ENCODE data around the gene RBM17. TPM values are rescaled to one million over a fixed set of nuclear protein-coding genes. Genes with fewer than 3 reads are reported as not detected.
"Not testable (repeated sequence)": the region's sequence is repeated elsewhere in the genome, so short reads cannot be mapped to it uniquely, and the experiment has no call there.

RBM17 gene
- 106 TPM for polyA plus RNA-seq (2013)

- ChIA-PET CTCF (interaction anchor here (0.9 to 3.1 kb wide), 8 partner anchors 16 to 318 kb away, joined by 3 to 47 read pairs (median 18); no protein-coding TSS in a partner anchor), POLR2A (interaction anchor here (0.6 kb wide), 1 partner anchor 112 kb away, joined by 3 read pairs; no protein-coding TSS in a partner anchor)
- no peaks in the 10 kb centered on the region for H3K27me3 ChIP-seq (replicated peaks in 2 of 5; ENCODE audit: control insufficient read depth in 4 of 5, insufficient read depth in 5 of 5, low read length in 4 of 5)
- H3K9me3 ChIP-seq (ENCODE audit: control extremely low read depth in 1 of 5, control insufficient read depth in 4 of 5, insufficient read depth in 2 of 5, low read depth in 1 of 5, low read length in 4 of 5): no peaks in the 10 kb centered on the region
- peak; percentile 95 to 99 (median 98) for DNase-seq
- WGBS (ENCODE audit: insufficient coverage): under 1% methylated on average over 68 of the region's 77 CpGs
- peak within 1 kb of the TSS; percentile 74 to 87 for H3K27ac ChIP-seq (ENCODE audit: insufficient read depth in 1 of 2, low read depth in 1 of 2, low read length in 2 of 2, poor library complexity in 1 of 2, severe bottlenecking in 2 of 2)
- H3K36me3 ChIP-seq (ENCODE audit: control insufficient read depth in 4 of 4, insufficient read depth in 4 of 4, low read length in 3 of 4): no peaks in the 10 kb centered on the region
- peak within 1 kb of the TSS; percentile 79 to 94 (median 87) for H3K4me3 ChIP-seq (ENCODE audit: control insufficient read depth in 1 of 7, extremely low read depth in 1 of 7, insufficient read depth in 4 of 7, low read depth in 2 of 7, low read length in 6 of 7)
- peaks cover 23 to 57% (median 49%) of the 10 kb centered on the region in 4 experiments for H3K4me1 ChIP-seq (ENCODE audit: control extremely low read depth in 1 of 4, control insufficient read depth in 4 of 4, insufficient read depth in 4 of 4, low read length in 3 of 4)
Measured at GRCh38 chr10:6088721-6089333, at the start of gene RBM17. RBM17 (plus strand) TSS chr10:6089034; CDS start chr10:6097066, 8,032 bp downstream.

GRCh38 chr10:6039711-6040110 lies 49.1 kb upstream of the RBM17 start:
- H3K4me3 ChIP-seq (ENCODE audit: control insufficient read depth in 1 of 7, extremely low read depth in 1 of 7, insufficient read depth in 4 of 7, low read depth in 2 of 7, low read length in 6 of 7): no peak overlapping the region
- H3K4me1 ChIP-seq (ENCODE audit: control extremely low read depth in 1 of 4, control insufficient read depth in 4 of 4, insufficient read depth in 4 of 4, low read length in 3 of 4): peaks cover 2 to 13% (median 7%) of the 10 kb centered on the region in 4 experiments
- no peaks in the 10 kb centered on the region for H3K27me3 ChIP-seq (replicated peaks in 2 of 5; ENCODE audit: control insufficient read depth in 4 of 5, insufficient read depth in 5 of 5, low read length in 4 of 5)
- ChIA-PET CTCF (interaction anchor here (1.0 kb wide), 1 partner anchor 26 kb away, joined by 4 read pairs; no protein-coding TSS in a partner anchor), POLR2A (no interaction called here)
- 100% methylated on average over 3 of the region's 4 CpGs for WGBS (ENCODE audit: insufficient coverage)
- no peak overlapping the region for H3K27ac ChIP-seq (ENCODE audit: insufficient read depth in 1 of 2, low read depth in 1 of 2, low read length in 2 of 2, poor library complexity in 1 of 2, severe bottlenecking in 2 of 2)
- peaks cover 0 to 11% (median 0%) of the 10 kb centered on the region in 5 experiments for H3K9me3 ChIP-seq (ENCODE audit: control extremely low read depth in 1 of 5, control insufficient read depth in 4 of 5, insufficient read depth in 2 of 5, low read depth in 1 of 5, low read length in 4 of 5)
- DNase-seq: no peak
- H3K36me3 ChIP-seq (ENCODE audit: control insufficient read depth in 4 of 4, insufficient read depth in 4 of 4, low read length in 3 of 4): no peaks in the 10 kb centered on the region

GRCh38 chr10:6040205-6040604 lies 48.6 kb upstream of the RBM17 start:
- Histone ChIP-seq H3K4me1 (ENCODE audit: control extremely low read depth in 1 of 4, control insufficient read depth in 4 of 4, insufficient read depth in 4 of 4, low read length in 3 of 4) (peaks cover 7 to 18% (median 11%) of the 10 kb centered on the region in 4 experiments), H3K9me3 (ENCODE audit: control extremely low read depth in 1 of 5, control insufficient read depth in 4 of 5, insufficient read depth in 2 of 5, low read depth in 1 of 5, low read length in 4 of 5) (peaks cover 0 to 11% (median 0%) of the 10 kb centered on the region in 5 experiments), H3K36me3 (ENCODE audit: control insufficient read depth in 4 of 4, insufficient read depth in 4 of 4, low read length in 3 of 4) (no peaks in the 10 kb centered on the region), H3K4me3 (ENCODE audit: control insufficient read depth in 1 of 7, extremely low read depth in 1 of 7, insufficient read depth in 4 of 7, low read depth in 2 of 7, low read length in 6 of 7) (no peak overlapping the region), H3K27me3 (replicated peaks in 2 of 5; ENCODE audit: control insufficient read depth in 4 of 5, insufficient read depth in 5 of 5, low read length in 4 of 5) (no peaks in the 10 kb centered on the region), H3K27ac (ENCODE audit: insufficient read depth in 1 of 2, low read depth in 1 of 2, low read length in 2 of 2, poor library complexity in 1 of 2, severe bottlenecking in 2 of 2) (no peak overlapping the region)
- CTCF ChIA-PET: interaction anchor here (1.0 kb wide), 1 partner anchor 26 kb away, joined by 4 read pairs; no protein-coding TSS in a partner anchor
- no CpG with 5 or more reads among the region's 5 CpGs for WGBS (ENCODE audit: insufficient coverage)
- POLR2A ChIA-PET: no interaction called here
- no peak for DNase-seq

GRCh38 chr10:6043377-6043776 lies 45.5 kb upstream of the RBM17 start:
- H3K27me3 ChIP-seq (replicated peaks in 2 of 5; ENCODE audit: control insufficient read depth in 4 of 5, insufficient read depth in 5 of 5, low read length in 4 of 5); CTCF ChIA-PET; POLR2A ChIA-PET; H3K27ac ChIP-seq (ENCODE audit: insufficient read depth in 1 of 2, low read depth in 1 of 2, low read length in 2 of 2, poor library complexity in 1 of 2, severe bottlenecking in 2 of 2); H3K36me3 ChIP-seq (ENCODE audit: control insufficient read depth in 4 of 4, insufficient read depth in 4 of 4, low read length in 3 of 4); DNase-seq; H3K4me3 ChIP-seq (ENCODE audit: control insufficient read depth in 1 of 7, extremely low read depth in 1 of 7, insufficient read depth in 4 of 7, low read depth in 2 of 7, low read length in 6 of 7): not testable (repeated sequence)
- Histone ChIP-seq H3K4me1 (ENCODE audit: control extremely low read depth in 1 of 4, control insufficient read depth in 4 of 4, insufficient read depth in 4 of 4, low read length in 3 of 4) (peaks cover 19 to 35% (median 28%) of the 10 kb centered on the region in 4 experiments), H3K9me3 (ENCODE audit: control extremely low read depth in 1 of 5, control insufficient read depth in 4 of 5, insufficient read depth in 2 of 5, low read depth in 1 of 5, low read length in 4 of 5) (peaks cover 0 to 11% (median 0%) of the 10 kb centered on the region in 5 experiments)
- WGBS (ENCODE audit: insufficient coverage): 100% methylated on average over 1 of the region's 6 CpGs

- H3K4me1 ChIP-seq (ENCODE audit: control extremely low read depth in 1 of 4, control insufficient read depth in 4 of 4, insufficient read depth in 4 of 4, low read length in 3 of 4): peaks cover 19 to 35% (median 28%) of the 10 kb centered on the region in 4 experiments
- H3K4me3 ChIP-seq (ENCODE audit: control insufficient read depth in 1 of 7, extremely low read depth in 1 of 7, insufficient read depth in 4 of 7, low read depth in 2 of 7, low read length in 6 of 7): no peak overlapping the region
- DNase-seq: no peak
- no peaks in the 10 kb centered on the region for H3K36me3 ChIP-seq (ENCODE audit: control insufficient read depth in 4 of 4, insufficient read depth in 4 of 4, low read length in 3 of 4)
- H3K9me3 ChIP-seq (ENCODE audit: control extremely low read depth in 1 of 5, control insufficient read depth in 4 of 5, insufficient read depth in 2 of 5, low read depth in 1 of 5, low read length in 4 of 5): peaks cover 0 to 9% (median 0%) of the 10 kb centered on the region in 5 experiments
- H3K27me3 ChIP-seq (replicated peaks in 2 of 5; ENCODE audit: control insufficient read depth in 4 of 5, insufficient read depth in 5 of 5, low read length in 4 of 5): no peaks in the 10 kb centered on the region
- ChIA-PET POLR2A (no interaction called here), CTCF (no interaction called here)
- 100% methylated on average over 2 of the region's 7 CpGs for WGBS (ENCODE audit: insufficient coverage)
- no peak overlapping the region for H3K27ac ChIP-seq (ENCODE audit: insufficient read depth in 1 of 2, low read depth in 1 of 2, low read length in 2 of 2, poor library complexity in 1 of 2, severe bottlenecking in 2 of 2)
Measured at GRCh38 chr10:6044060-6044459, 44.8 kb upstream of the RBM17 start.

- peak overlapping the region in 3 of 7 experiments; percentile 23 to 46 (median 34) for H3K4me3 ChIP-seq (ENCODE audit: control insufficient read depth in 1 of 7, extremely low read depth in 1 of 7, insufficient read depth in 4 of 7, low read depth in 2 of 7, low read length in 6 of 7)
- peaks cover 0 to 1% (median 0%) of the 10 kb centered on the region in 5 experiments for H3K9me3 ChIP-seq (ENCODE audit: control extremely low read depth in 1 of 5, control insufficient read depth in 4 of 5, insufficient read depth in 2 of 5, low read depth in 1 of 5, low read length in 4 of 5)
- ChIA-PET POLR2A (no interaction called here), CTCF (interaction anchor here (1.0 to 2.1 kb wide), 4 partner anchors 11 to 42 kb away, joined by 3 to 7 read pairs (median 4); no protein-coding TSS in a partner anchor)
- no peaks in the 10 kb centered on the region for H3K27me3 ChIP-seq (replicated peaks in 2 of 5; ENCODE audit: control insufficient read depth in 4 of 5, insufficient read depth in 5 of 5, low read length in 4 of 5)
- no peak for DNase-seq
- WGBS (ENCODE audit: insufficient coverage): 39% methylated on average over 3 of the region's 4 CpGs
- no peak overlapping the region for H3K27ac ChIP-seq (ENCODE audit: insufficient read depth in 1 of 2, low read depth in 1 of 2, low read length in 2 of 2, poor library complexity in 1 of 2, severe bottlenecking in 2 of 2)
- H3K4me1 ChIP-seq (ENCODE audit: control extremely low read depth in 1 of 4, control insufficient read depth in 4 of 4, insufficient read depth in 4 of 4, low read length in 3 of 4): peaks cover 22 to 39% (median 33%) of the 10 kb centered on the region in 4 experiments
- H3K36me3 ChIP-seq (ENCODE audit: control insufficient read depth in 4 of 4, insufficient read depth in 4 of 4, low read length in 3 of 4): no peaks in the 10 kb centered on the region
Measured at GRCh38 chr10:6044751-6045313, 44.0 kb upstream of the RBM17 start.

All from common myeloid progenitor, CD34-positive (primary cell).